ENCODE data around the gene SELENOI. TPM values are rescaled to one million over a fixed set of nuclear protein-coding genes. Genes with fewer than 3 reads are reported as not detected.
"Not testable (repeated sequence)": the region's sequence is repeated elsewhere in the genome, so short reads cannot be mapped to it uniquely, and the experiment has no call there.

The SELENOI gene
- total and polyA plus RNA-seq, 10 of the 15 experiments (the other 5 are each of a cell fraction or from before 2014, with no cell fraction given): 5.2 to 31.4 (median 17.4) TPM

DNA sequence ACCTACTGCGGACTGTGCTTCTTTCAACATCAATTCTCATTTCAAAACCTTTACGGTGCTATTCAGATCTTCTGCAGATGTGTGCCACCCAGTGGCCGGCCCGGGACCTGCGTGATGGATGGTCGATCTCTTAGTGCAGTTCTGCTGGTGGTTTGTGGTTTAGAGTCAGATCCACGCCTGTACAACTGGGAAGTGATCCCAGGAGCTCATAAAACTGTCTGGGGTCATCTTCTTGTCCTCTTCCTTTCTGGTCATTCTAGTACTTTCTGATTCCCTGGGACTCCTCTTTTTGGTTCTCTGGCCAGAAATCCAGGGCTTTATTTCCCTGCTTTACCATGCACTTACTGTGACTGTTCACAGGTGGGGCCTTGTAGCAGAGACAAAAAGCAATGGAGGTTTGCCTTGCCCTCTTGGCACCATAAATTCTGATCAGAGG is 15.8 kb upstream of the SELENOI start (continued):
- TF ChIP-seq RUNX3 (IDR thresholded peaks at IDR 0.05; ENCODE audit: low read length): peak; percentile 86
- TF ChIP-seq RAD21 (IDR thresholded peaks at IDR 0.05; ENCODE audit: insufficient read depth, low read depth, low read length): peak; percentile 92
- no peak for TF ChIP-seq CHD1 (IDR thresholded peaks at IDR 0.05; ENCODE audit: low read depth, low read length)
- peak; percentile 15 for TF ChIP-seq SIX5 (IDR thresholded peaks at IDR 0.05; ENCODE audit: low read depth, low read length, severe bottlenecking)
- peak; percentile 79; the same call in 1 of the 2 replicates for TF ChIP-seq CBFB (IDR thresholded peaks at IDR 0.05; ENCODE audit: low read depth)
- TF ChIP-seq CREM (IDR thresholded peaks at IDR 0.05; ENCODE audit: low read depth): 0 out of 2 replicates have a peak, but pooled peaks have one; percentile 15
- TF ChIP-seq EP300 (IDR thresholded peaks at IDR 0.05; ENCODE audit: borderline replicate concordance in 1 of 2, control insufficient read depth in 1 of 2, low read depth in 2 of 2, low read length in 2 of 2): no peak
- TF ChIP-seq BHLHE40 (IDR thresholded peaks at IDR 0.05; ENCODE audit: borderline replicate concordance in 1 of 2, low read depth in 2 of 2, low read length in 1 of 2): 0 out of 4 replicates have a peak, but pooled peaks of 1 of the 2 experiments have one; percentile 18
- peak; percentile 80 for TF ChIP-seq YY1 (IDR thresholded peaks at IDR 0.05; ENCODE audit: low read depth, low read length)
- TF ChIP-seq CBX3 (IDR thresholded peaks at IDR 0.05; ENCODE audit: borderline replicate concordance, low read depth): no peak
- no peak for TF ChIP-seq IKZF1 (conservative IDR thresholded peaks at IDR 0.05)
- no peak for TF ChIP-seq ESRRA (IDR thresholded peaks at IDR 0.05; ENCODE audit: low read length)
- TF ChIP-seq ZNF217 (IDR thresholded peaks at IDR 0.05): no peak
- TF ChIP-seq JUNB (IDR thresholded peaks at IDR 0.05): no peak

DNA sequence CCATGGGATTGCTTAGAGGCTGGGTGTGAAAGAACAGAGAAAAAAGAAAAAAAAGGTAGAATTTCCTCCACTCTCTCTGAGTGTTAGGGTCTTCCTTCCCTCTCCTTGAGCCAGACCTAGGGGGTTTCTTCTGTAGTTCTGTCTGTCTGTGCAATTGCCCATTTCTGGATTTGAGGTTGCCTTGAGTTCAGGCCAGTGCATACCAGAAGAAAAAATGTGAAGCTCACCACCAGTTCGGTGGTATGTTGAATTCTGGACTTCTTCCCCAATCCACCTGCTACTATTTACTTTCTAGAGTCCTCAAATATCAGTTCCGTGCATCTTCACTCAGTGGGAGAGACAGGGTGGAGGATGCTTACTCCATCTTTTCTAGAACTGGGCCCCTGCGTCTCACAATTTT is 15.3 kb upstream of the SELENOI start:
- in situ Hi-C loops (cut with MboI): no loop called here
- Histone ChIP-seq H3K4me3 (no peak overlapping the region), H3K27me3 (replicated peaks in 1 of 2; ENCODE audit: control insufficient read depth in 2 of 2, insufficient read depth in 2 of 2, low read length in 1 of 2) (no peaks in the 10 kb centered on the region), H3K27ac (ENCODE audit: control insufficient read depth, insufficient read depth) (no peak overlapping the region), H3K79me2 (ENCODE audit: control insufficient read depth, insufficient read depth, low read length) (no peaks in the 10 kb centered on the region), H2AFZ (ENCODE audit: control insufficient read depth, low read depth, low read length) (no peak overlapping the region), H4K20me1 (ENCODE audit: control insufficient read depth, insufficient read depth) (no peaks in the 10 kb centered on the region), H3K9ac (ENCODE audit: control insufficient read depth, insufficient read depth, low read length) (no peak overlapping the region), H3K4me2 (ENCODE audit: control insufficient read depth, insufficient read depth) (no peak overlapping the region), H3K36me3 (ENCODE audit: control insufficient read depth in 2 of 2, insufficient read depth in 2 of 2, low read length in 1 of 2) (no peaks in the 10 kb centered on the region), H3K4me1 (ENCODE audit: control insufficient read depth, insufficient read depth, low read length) (no peaks in the 10 kb centered on the region), H3K9me3 (replicated peaks; ENCODE audit: control insufficient read depth, insufficient read depth, low read length) (no peaks in the 10 kb centered on the region)
- SMC1A ChIA-PET (ENCODE audit: uncharacterized antibody, unreplicated experiment): interaction anchor here (0.6 to 1.6 kb wide), 7 partner anchors 10 to 185 kb away, joined by 3 to 6 read pairs (median 3); no protein-coding TSS in a partner anchor
- POLR2A ChIA-PET: interaction anchor here (1.0 kb wide), 1 partner anchor 130 kb away, joined by 4 read pairs; no protein-coding TSS in a partner anchor
- FAIRE-seq (no peak), ATAC-seq (no peak), DNase-seq (ENCODE audit: low read depth, low spot score) (no peak)
- RAD21 ChIA-PET (ENCODE audit: unreplicated experiment): interaction anchor here (1.3 to 1.6 kb wide), 2 partner anchors 15 to 339 kb away, joined by 3 to 5 read pairs; partner anchors contain the start of gene SELENOI
- TF ChIP-seq POLR2AphosphoS5 (IDR thresholded peaks at IDR 0.05; ENCODE audit: low read length) (no peak), RCOR1 (conservative IDR thresholded peaks at IDR 0.05; ENCODE audit: low read depth, low read length) (no peak)
- BruUV-seq (replicated peaks): no TSS peak
- intact Hi-C loops (cut with micrococcal nuclease; ENCODE audit: unreplicated experiment): loop anchor here (2.0 to 5.0 kb wide), 3 partner anchors 86 to 378 kb away; partner anchors contain the start of genes HADHA and HADHB
- WGBS (ENCODE audit: insufficient coverage, insufficient replicate concordance, low lambda C conversion rate, missing lambda C conversion rate): 96% methylated on average over 3 of the region's 3 CpGs
- CTCF ChIA-PET: interaction anchor here (0.6 to 3.1 kb wide), 18 partner anchors 9 to 478 kb away, joined by 3 to 13 read pairs (median 4); no protein-coding TSS in a partner anchor

DNA sequence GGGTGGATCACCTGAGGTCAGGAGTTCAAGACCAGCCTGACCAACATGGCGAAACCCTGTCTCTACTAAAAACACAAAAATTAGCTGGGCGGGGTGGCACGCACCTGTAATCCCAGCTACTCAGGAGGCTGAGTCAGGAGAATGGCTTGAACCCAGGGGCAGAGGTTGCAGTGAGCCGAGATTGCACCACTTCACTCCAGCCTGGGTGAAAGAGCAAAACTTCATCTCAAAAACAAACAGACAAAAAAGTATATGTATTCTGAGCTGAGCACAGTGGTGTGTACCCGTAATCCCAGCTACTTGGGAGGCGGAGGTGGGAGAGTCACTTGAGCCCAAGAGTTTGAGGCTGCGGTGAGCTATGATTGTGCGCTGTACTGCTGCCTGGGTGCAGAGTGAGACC is 14.6 kb upstream of the SELENOI start:
- ChIA-PET RAD21 (ENCODE audit: unreplicated experiment) (interaction anchor here (1.3 kb wide), 1 partner anchor 14 kb away, joined by 3 read pairs; the partner anchor contains the start of gene SELENOI), SMC1A (ENCODE audit: uncharacterized antibody, unreplicated experiment) (interaction anchor here (0.6 to 1.4 kb wide), 6 partner anchors 13 to 952 kb away, joined by 3 to 6 read pairs (median 4); no protein-coding TSS in a partner anchor), CTCF (interaction anchor here (0.6 to 3.1 kb wide), 20 partner anchors 9 to 526 kb away, joined by 3 to 13 read pairs (median 4); partner anchors contain the start of gene ADGRF3)
- 76% methylated on average over 8 of the region's 8 CpGs for WGBS (ENCODE audit: insufficient coverage, insufficient replicate concordance, low lambda C conversion rate, missing lambda C conversion rate)
- POLR2A ChIA-PET; in situ Hi-C loops (cut with MboI); H3K79me2 ChIP-seq (ENCODE audit: control insufficient read depth, insufficient read depth, low read length); H3K4me2 ChIP-seq (ENCODE audit: control insufficient read depth, insufficient read depth); BruUV-seq (replicated peaks); H3K9ac ChIP-seq (ENCODE audit: control insufficient read depth, insufficient read depth, low read length); H3K4me1 ChIP-seq (ENCODE audit: control insufficient read depth, insufficient read depth, low read length); H4K20me1 ChIP-seq (ENCODE audit: control insufficient read depth, insufficient read depth); H3K9me3 ChIP-seq (replicated peaks; ENCODE audit: control insufficient read depth, insufficient read depth, low read length); H3K27me3 ChIP-seq (replicated peaks in 1 of 2; ENCODE audit: control insufficient read depth in 2 of 2, insufficient read depth in 2 of 2, low read length in 1 of 2); FAIRE-seq; DNase-seq (ENCODE audit: low read depth, low spot score); H3K36me3 ChIP-seq (ENCODE audit: control insufficient read depth in 2 of 2, insufficient read depth in 2 of 2, low read length in 1 of 2); H2AFZ ChIP-seq (ENCODE audit: control insufficient read depth, low read depth, low read length); ATAC-seq; H3K27ac ChIP-seq (ENCODE audit: control insufficient read depth, insufficient read depth); H3K4me3 ChIP-seq: not testable (repeated sequence)
- intact Hi-C loops (cut with micrococcal nuclease; ENCODE audit: unreplicated experiment): loop anchor here (2.0 to 5.0 kb wide), 3 partner anchors 87 to 379 kb away; partner anchors contain the start of genes HADHA and HADHB
